H1 (cell line): ENCODE results near the gene TMEM183A. TPM values are rescaled to one million over a fixed set of nuclear protein-coding genes. Genes with fewer than 3 reads are reported as not detected.

ENCODE experiments used
- CTCF ChIA-PET: fragments of 300-600 bp; sonication (Branson Sonifier 250); formaldehyde crosslinking; loops from one replicate; lab custom pipeline; 2021; ENCODE audit not compliant: partially characterized antibody; lab: Charles Lee
- POLR2A ChIA-PET: fragments of 300-600 bp; sonication (Branson Sonifier 250); formaldehyde crosslinking; loops from one replicate; lab custom pipeline; 2021; ENCODE audit warnings: inconsistent platforms; ENCODE audit not compliant: partially characterized antibody; lab: Charles Lee
- DNase-seq, 2 experiments: peaks; one replicate each; pipeline versions ENCODE4 v3.0.0 to v3.0.0-alpha.2; 2010 to 2022; ENCODE audit warnings: low spot score in 2 of 2, low read depth in 1 of 2, mixed read lengths in 1 of 2
- FAIRE-seq: peaks from 2 replicates; lab custom pipeline; 2011; peaks lifted over from hg19 to GRCh38; lab: Jason Lieb, UNC
- H2AFZ ChIP-seq: 2 replicates; pipeline ENCODE4 v1.8.1; 2012; ENCODE audit warnings: low read length, inconsistent platforms
- H2AK5ac ChIP-seq: 2 replicates; pipeline ENCODE4 v1.6.1; 2013; ENCODE audit warnings: low read depth, low read length
- H2BK120ac ChIP-seq: replicated peaks from 2 replicates; pipeline ENCODE3; 2013; ENCODE audit warnings: low read depth, low read length, inconsistent platforms
- H2BK12ac ChIP-seq: 2 replicates; pipeline ENCODE4 v1.6.1; 2013; ENCODE audit warnings: low read depth, low read length
- H2BK15ac ChIP-seq: 2 replicates; pipeline ENCODE4 v1.6.1; 2013; ENCODE audit warnings: low read length
- H2BK20ac ChIP-seq: 2 replicates; pipeline ENCODE4 v1.6.1; 2013; ENCODE audit warnings: low read length
- H2BK5ac ChIP-seq: 2 replicates; pipeline ENCODE4 v1.6.1; 2013; ENCODE audit warnings: low read depth, low read length
- H3K14ac ChIP-seq: 2 replicates; pipeline ENCODE4 v1.6.1; 2013; ENCODE audit warnings: inconsistent platforms; ENCODE audit not compliant: insufficient read length
- H3K18ac ChIP-seq: 2 replicates; pipeline ENCODE4 v1.6.1; 2013; ENCODE audit warnings: low read length; ENCODE audit errors: extremely low read depth
- H3K23ac ChIP-seq: 2 replicates; pipeline ENCODE4 v1.6.1; 2013; ENCODE audit warnings: inconsistent platforms; ENCODE audit not compliant: insufficient read length
- H3K23me2 ChIP-seq: 2 replicates; pipeline ENCODE4 v1.6.1; 2013; ENCODE audit warnings: low read depth, low read length
- H3K27ac ChIP-seq: 2 replicates; pipeline ENCODE4 v1.6.1; 2011; ENCODE audit warnings: low read depth, low read length, inconsistent platforms
- H3K27me3 ChIP-seq, 4 experiments: replicated peaks in 1 of 4; 1 replicate in 1 of 4; 2 replicates in 3 of 4; pipeline versions ENCODE4 v1.6.1 to v1.8.1; 2011 to 2013; ENCODE audit warnings: low read length in 3 of 4, mild to moderate bottlenecking in 3 of 4, inconsistent platforms in 2 of 4, mixed read lengths in 2 of 4, moderate library complexity in 1 of 4; ENCODE audit not compliant: control insufficient read depth in 3 of 4, insufficient read depth in 3 of 4; ENCODE audit errors: extremely low read depth in 1 of 4
- H3K36me3 ChIP-seq, 4 experiments: 2 replicates each; pipeline versions ENCODE4 v1.6.1 to v1.8.1; 2011 to 2013; ENCODE audit warnings: mild to moderate bottlenecking in 4 of 4, low read length in 3 of 4, moderate library complexity in 2 of 4, control low read depth in 1 of 4, inconsistent platforms in 1 of 4; ENCODE audit not compliant: insufficient read depth in 4 of 4, control insufficient read depth in 2 of 4
- H3K4ac ChIP-seq: replicated peaks from 2 replicates; pipeline ENCODE3; 2013; ENCODE audit warnings: low read length, low read depth, mixed read lengths, inconsistent platforms; ENCODE audit not compliant: insufficient read length
- H3K4me1 ChIP-seq, 4 experiments: replicated peaks in 1 of 4; 1 replicate in 1 of 4; 2 replicates in 3 of 4; pipeline versions ENCODE4 v1.6.1 to v1.8.1; 2011 to 2013; ENCODE audit warnings: low read length in 3 of 4, inconsistent platforms in 2 of 4, mixed read lengths in 1 of 4; ENCODE audit not compliant: insufficient read depth in 4 of 4, control insufficient read depth in 3 of 4
- H3K4me2 ChIP-seq, 2 experiments: 2 replicates each; pipeline versions ENCODE4 v1.6.1 to v1.8.1; 2011 to 2013; ENCODE audit warnings: low read depth in 2 of 2, low read length in 2 of 2, control low read depth in 1 of 2, inconsistent platforms in 1 of 2, mild to moderate bottlenecking in 1 of 2; ENCODE audit not compliant: insufficient read depth in 1 of 2
- H3K4me3 ChIP-seq, 4 experiments: fragments of 200-600, 300-600 bp in 1 of 4; sonication (generic), shearing (Covaris generic), sonication (Bioruptor Twin) in 1 of 4; 2 replicates each; pipeline versions ENCODE4 v1.5.1 to v1.8.1; 2011 to 2016; ENCODE audit warnings: low read length in 4 of 4, low read depth in 3 of 4, control low read depth in 2 of 4, inconsistent platforms in 2 of 4, mild to moderate bottlenecking in 2 of 4, mixed read lengths in 1 of 4, moderate library complexity in 1 of 4; ENCODE audit not compliant: insufficient read depth in 2 of 4; ENCODE audit errors: extremely low read depth in 1 of 4
- H3K56ac ChIP-seq: replicated peaks from 2 replicates; pipeline ENCODE3; 2013; ENCODE audit warnings: low read depth, mild to moderate bottlenecking, mixed read lengths, low read length, inconsistent platforms; ENCODE audit not compliant: insufficient read length
- H3K79me1 ChIP-seq: 2 replicates; pipeline ENCODE4 v1.6.1; 2013; ENCODE audit warnings: low read depth, low read length, control low read depth
- H3K79me2 ChIP-seq, 2 experiments: 2 replicates each; pipeline versions ENCODE4 v1.6.1 to v1.8.1; 2012 to 2013; ENCODE audit warnings: low read length in 2 of 2, mild to moderate bottlenecking in 2 of 2, inconsistent platforms in 1 of 2; ENCODE audit not compliant: insufficient read depth in 2 of 2, control insufficient read depth in 1 of 2
- H3K9ac ChIP-seq, 4 experiments: replicated peaks in 1 of 4; 1 replicate in 1 of 4; 2 replicates in 3 of 4; pipeline versions ENCODE4 v1.6.1 to v1.8.1; 2011 to 2013; ENCODE audit warnings: low read depth in 3 of 4, low read length in 3 of 4, control low read depth in 2 of 4, mild to moderate bottlenecking in 2 of 4, moderate library complexity in 2 of 4, inconsistent platforms in 1 of 4; ENCODE audit errors: extremely low read depth in 1 of 4
- H3K9me3 ChIP-seq, 2 experiments: 2 replicates each; pipeline versions ENCODE4 v1.6.1 to v1.8.1; 2012 to 2013; ENCODE audit warnings: mild to moderate bottlenecking in 2 of 2, moderate library complexity in 2 of 2, control low read depth in 1 of 2, inconsistent platforms in 1 of 2, low read depth in 1 of 2, low read length in 1 of 2, mixed read lengths in 1 of 2; ENCODE audit not compliant: insufficient read depth in 2 of 2
- H4K20me1 ChIP-seq, 2 experiments: replicated peaks in 1 of 2; 2 replicates each; pipeline versions ENCODE3 to v1.8.1; 2011 to 2013; ENCODE audit warnings: inconsistent platforms in 2 of 2, low read length in 2 of 2, mild to moderate bottlenecking in 1 of 2; ENCODE audit not compliant: insufficient read depth in 2 of 2, control insufficient read depth in 1 of 2
- H4K5ac ChIP-seq: 2 replicates; pipeline ENCODE4 v1.6.1; 2013; ENCODE audit warnings: low read length, low read depth, mixed read lengths, inconsistent platforms; ENCODE audit not compliant: insufficient read length
- H4K8ac ChIP-seq: 2 replicates; pipeline ENCODE4 v1.8.0; 2013; ENCODE audit warnings: mild to moderate bottlenecking, moderate library complexity, low read length, inconsistent platforms; ENCODE audit not compliant: insufficient read depth; ENCODE audit errors: extremely low read depth
- H4K91ac ChIP-seq: replicated peaks from 2 replicates; pipeline ENCODE3; 2013; ENCODE audit warnings: low read length, mixed read lengths, inconsistent platforms; ENCODE audit not compliant: insufficient read length
- BACH1 ChIP-seq: IDR thresholded peaks from 2 replicates; pipeline ENCODE4 v1.6.1; 2012; ENCODE audit warnings: low read length, improper control_type of control experiment
- BRCA1 ChIP-seq: IDR thresholded peaks from 2 replicates; pipeline ENCODE4 v1.6.1; 2012; ENCODE audit warnings: low read depth, low read length, improper control_type of control experiment
- CBX8 ChIP-seq: fragments of 300-800, 300-1000 bp; sonication (generic); IDR thresholded peaks from 2 replicates; pipeline ENCODE4 v1.7.1; 2016; ENCODE audit warnings: low read depth, low read length, borderline replicate concordance
- EP300 ChIP-seq, 2 experiments: IDR thresholded peaks; 1 replicate in 1 of 2; 2 replicates in 1 of 2; pipeline ENCODE4 v1.6.1; 2011 to 2012; ENCODE audit warnings: low read depth in 2 of 2, low read length in 2 of 2, mild to moderate bottlenecking in 2 of 2, borderline replicate concordance in 1 of 2, inconsistent platforms in 1 of 2, moderate library complexity in 1 of 2
- HDAC6 ChIP-seq: IDR thresholded peaks from one replicate; pipeline ENCODE4 v1.7.1; 2012; ENCODE audit warnings: low read depth, mild to moderate bottlenecking, inconsistent platforms, low read length, moderate library complexity
- JUN ChIP-seq: IDR thresholded peaks from 2 replicates; pipeline ENCODE4 v1.6.1; 2011; ENCODE audit warnings: low read depth, mild to moderate bottlenecking, improper control_type of control experiment, low read length
- KDM5A ChIP-seq: fragments of 200-600 bp; IDR thresholded peaks from 2 replicates; pipeline ENCODE4 v1.7.1; 2012; ENCODE audit warnings: mild to moderate bottlenecking, low read length, inconsistent platforms, mixed read lengths
- NRF1 ChIP-seq: IDR thresholded peaks from 2 replicates; pipeline ENCODE4 v1.6.1; 2011; ENCODE audit warnings: mild to moderate bottlenecking, low read depth, low read length, improper control_type of control experiment
- PHF8 ChIP-seq: fragments of 200-600 bp; sonication (generic); conservative IDR thresholded peaks from 2 replicates; pipeline ENCODE4 v1.7.1; 2012; ENCODE audit warnings: low read depth, mild to moderate bottlenecking, inconsistent platforms, low read length, moderate library complexity
- POLR2AphosphoS5 ChIP-seq: IDR thresholded peaks from 2 replicates; pipeline ENCODE4 v1.6.1; 2011; ENCODE audit warnings: low read depth, low read length
- POU5F1 ChIP-seq: IDR thresholded peaks from 2 replicates; pipeline ENCODE4 v1.6.1; 2011; ENCODE audit warnings: low read depth, mild to moderate bottlenecking, low read length, moderate library complexity
- RAD21 ChIP-seq, 2 experiments: IDR thresholded peaks in 1 of 2; conservative IDR thresholded peaks in 1 of 2; 2 replicates each; pipeline ENCODE4 v1.6.1; 2011; ENCODE audit warnings: low read depth in 2 of 2, low read length in 2 of 2, improper control_type of control experiment in 1 of 2, inconsistent platforms in 1 of 2, mild to moderate bottlenecking in 1 of 2, moderate library complexity in 1 of 2
- WGBS, 2 experiments: shearing (Covaris generic) in 1 of 2; methylation state at CpG; one replicate each; pipeline versions ENCODE4 v1.1.6 to v1.1.7; 2013 to 2015; ENCODE audit warnings: low lambda C conversion rate in 2 of 2, mixed read lengths in 2 of 2, inconsistent platforms in 1 of 2, low coverage in 1 of 2, missing lambda C conversion rate in 1 of 2; ENCODE audit not compliant: insufficient replicate concordance in 2 of 2, insufficient coverage in 1 of 2, insufficient read length in 1 of 2; ENCODE audit errors: extremely low coverage in 1 of 2, missing lambda C conversion rate in 1 of 2; 5-methylcytosine and 5-hydroxymethylcytosine counted together
- polyA plus RNA-seq, 7 experiments: library from polyadenylated mRNA; depleted of rRNA in 3 of 7; stranded (reverse) in 5 of 7; unstranded in 2 of 7; fragments of >200 nt in 5 of 7; fragments of 200-250 nt in 2 of 7; gene quantifications; 1 replicate in 5 of 7; 2 replicates in 1 of 7; 4 replicates in 1 of 7; pipeline versions ENCODE4 v1.2.1 to v1.2.3, GENCODE V29; 2011 to 2013; ENCODE audit warnings: missing spikeins in 2 of 7, mixed read lengths in 2 of 7
- total RNA-seq: library from RNA; stranded (reverse); fragmentation: NEBNext Ultra II Directional; extraction: Animal tissue kit (Norgen Biotek cat#: 25700); gene quantifications from 2 replicates; pipeline ENCODE4 v1.2.1, GENCODE V29; 2021
- TF ChIP-seq, protein P1 (sequence below): IDR thresholded peaks from 2 replicates; pipeline ENCODE4 v1.6.1; 2012; ENCODE audit warnings: inconsistent platforms

TMEM183A gene
- total and polyA plus RNA-seq, 2 of the 8 experiments (the other 6 are each of a cell fraction or from before 2014, with no cell fraction given), result 107 to 173 TPM

DNA sequence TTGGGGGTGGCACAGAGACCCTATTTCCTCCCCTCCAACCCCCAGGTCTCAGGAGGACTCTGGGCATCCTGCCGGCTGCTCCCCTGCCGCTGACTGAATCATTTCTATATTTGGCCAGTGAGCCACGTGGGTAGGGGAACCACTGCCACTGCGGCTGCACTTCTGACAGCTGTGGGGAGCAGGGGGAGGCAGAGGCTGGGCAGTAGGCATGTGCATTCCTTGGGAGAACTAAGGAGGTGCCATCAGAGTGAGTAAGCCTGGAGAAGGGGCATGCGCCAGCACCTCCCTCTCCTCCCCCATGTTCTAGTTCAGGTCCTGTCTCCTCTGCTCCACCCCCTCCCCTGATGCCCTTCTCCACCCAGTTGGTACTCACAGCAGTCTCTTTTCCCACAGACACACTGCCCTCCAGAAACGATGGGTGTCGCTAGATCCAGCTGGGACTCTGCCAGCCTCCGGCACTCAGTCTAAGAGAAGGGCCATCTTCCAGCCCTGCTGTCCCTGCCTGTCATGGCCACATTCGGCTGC lies 31.1 kb downstream of the TMEM183A start:
- POLR2A ChIA-PET, result interaction anchor here (1.3 to 3.0 kb wide), 4 partner anchors 11 to 176 kb away, joined by 3 to 22 read pairs (median 4); partner anchors contain the start of genes PPFIA4 and TMEM183A
- Histone ChIP-seq H3K9me3 (no peaks in the 10 kb centered on the region), H3K36me3 (no peaks in the 10 kb centered on the region), H2BK120ac (no peak overlapping the region), H3K27me3 (no peaks in the 10 kb centered on the region), H4K91ac (no peak overlapping the region), H3K79me2 (no peaks in the 10 kb centered on the region), H3K9ac (no peak overlapping the region), H2BK15ac (no peak overlapping the region), H3K14ac (no peak overlapping the region), H3K23me2 (no peaks in the 10 kb centered on the region), H2BK12ac (no peak overlapping the region; the same call in 1 of the 2 replicates), H2BK20ac (no peak overlapping the region), H4K20me1 (no peaks in the 10 kb centered on the region), H3K4me3 (no peak overlapping the region), H3K56ac (no peak overlapping the region), H3K4me2 (no peak overlapping the region), H2AFZ (no peak overlapping the region), H3K4ac (no peak overlapping the region), H3K27ac (no peak overlapping the region), H3K18ac (no peak overlapping the region), H2BK5ac (no peak overlapping the region), H3K4me1 (peaks cover 2 to 15% (median 5%) of the 10 kb centered on the region in 4 experiments), H2AK5ac (no peak overlapping the region), H4K8ac (no peak overlapping the region; the same call in 1 of the 2 replicates), H3K23ac (no peak overlapping the region), H3K79me1 (0 out of 2 replicates have a peak, but pooled peaks cover 2% of the 10 kb centered on the region), H4K5ac (no peak overlapping the region)
- no peak for TF ChIP-seq RAD21 (IDR thresholded peaks at IDR 0.05 in 1 of 2, conservative IDR thresholded peaks at IDR 0.05 in 1 of 2; ENCODE audit: low read depth in 2 of 2, low read length in 2 of 2)
- TF ChIP-seq BACH1, result no peak
- no peak for TF ChIP-seq HDAC6
- TF ChIP-seq PHF8, result no peak
- TF ChIP-seq CBX8, result no peak
- TF ChIP-seq, protein P1, sequence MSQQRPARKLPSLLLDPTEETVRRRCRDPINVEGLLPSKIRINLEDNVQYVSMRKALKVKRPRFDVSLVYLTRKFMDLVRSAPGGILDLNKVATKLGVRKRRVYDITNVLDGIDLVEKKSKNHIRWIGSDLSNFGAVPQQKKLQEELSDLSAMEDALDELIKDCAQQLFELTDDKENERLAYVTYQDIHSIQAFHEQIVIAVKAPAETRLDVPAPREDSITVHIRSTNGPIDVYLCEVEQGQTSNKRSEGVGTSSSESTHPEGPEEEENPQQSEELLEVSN, result no peak
- no peak for TF ChIP-seq POLR2AphosphoS5
- no peak for TF ChIP-seq JUN
- no peak for TF ChIP-seq NRF1
- no peak for TF ChIP-seq POU5F1
- no peak for TF ChIP-seq BRCA1
- no peak for TF ChIP-seq KDM5A
- TF ChIP-seq EP300 (IDR thresholded peaks at IDR 0.05; ENCODE audit: borderline replicate concordance in 1 of 2, low read depth in 2 of 2, low read length in 2 of 2), result no peak
- DNase-seq (no peak), FAIRE-seq (no peak)
- CTCF ChIA-PET, result interaction anchor here (1.0 to 49.7 kb wide), 15 partner anchors 4 to 250 kb away, joined by 3 to 1089 read pairs (median 46); partner anchors contain the start of genes ADORA1, CHIT1, MYBPH and MYOG
- WGBS, 2 experiments, result 85% methylated on average over 8 of the region's 9 CpGs; no CpG with 5 or more reads in 1 of the 2 experiments
